GM23338 (cell line): ENCODE measurements around the gene TRUB2. TPM values are rescaled to one million over a fixed set of nuclear protein-coding genes. Genes with fewer than 3 reads are reported as not detected.

ENCODE experiments used
- ATAC-seq: fragments of 200-7000 bp; cut with Tn5 transposase; 3 replicates; pipeline ENCODE4 v1.9.1; 2020
- DNase-seq: peaks from one replicate; pipeline ENCODE4 v3.0.0-alpha.2; 2015; ENCODE audit warnings: low spot score
- H2AFZ ChIP-seq: fragments of 200-600 bp; sonication (generic); 2 replicates; pipeline ENCODE4 v1.8.0; 2016; ENCODE audit warnings: antibody characterized with exemption, mild to moderate bottlenecking, moderate library complexity
- H3F3A ChIP-seq: fragments of 200-600 bp; sonication (generic); replicated peaks from 2 replicates; pipeline ENCODE4 v1.8.0; 2017; ENCODE audit warnings: antibody characterized with exemption, mixed run types, low read depth
- H3K27ac ChIP-seq: fragments of 200-600 bp; sonication (generic); 2 replicates; pipeline ENCODE4 v1.6.1; 2016; ENCODE audit warnings: low read depth
- H3K27me3 ChIP-seq: fragments of 200-600 bp; sonication (generic); 2 replicates; pipeline ENCODE4 v1.8.0; 2016; ENCODE audit warnings: mild to moderate bottlenecking, mixed run types, moderate library complexity; ENCODE audit not compliant: insufficient read depth
- H3K36me3 ChIP-seq: fragments of 200-600 bp; sonication (generic); 2 replicates; pipeline ENCODE4 v1.8.0; 2016; ENCODE audit warnings: mild to moderate bottlenecking; ENCODE audit not compliant: insufficient read depth
- H3K4me1 ChIP-seq: fragments of 200-600 bp; sonication (generic); 2 replicates; pipeline ENCODE4 v1.8.0; 2016; ENCODE audit warnings: mild to moderate bottlenecking, moderate library complexity; ENCODE audit not compliant: insufficient read depth
- H3K4me2 ChIP-seq: fragments of 200-600 bp; sonication (generic); 2 replicates; pipeline ENCODE4 v1.7.1; 2017; ENCODE audit warnings: mixed run types
- H3K4me3 ChIP-seq: fragments of 200-600 bp; sonication (generic); 2 replicates; pipeline ENCODE4 v1.6.1; 2016; ENCODE audit warnings: mixed run types
- H3K79me2 ChIP-seq: fragments of 200-600 bp; sonication (generic); replicated peaks from 2 replicates; pipeline ENCODE4 v1.8.0; 2017; ENCODE audit warnings: mild to moderate bottlenecking; ENCODE audit not compliant: insufficient read depth
- H3K9me2 ChIP-seq: fragments of 200-600 bp; sonication (generic); 2 replicates; pipeline ENCODE4 v1.8.0; 2017; ENCODE audit not compliant: insufficient read depth
- H4K20me1 ChIP-seq: fragments of 200-600 bp; sonication (generic); replicated peaks from 2 replicates; pipeline ENCODE4 v1.8.0; 2017; ENCODE audit warnings: mild to moderate bottlenecking; ENCODE audit not compliant: insufficient read depth
- H3K27ac Mint-ChIP-seq: 2 replicates; pipeline ENCODE4 v1.8.0; 2020; ENCODE audit warnings: inconsistent platforms, mild to moderate bottlenecking, moderate library complexity, mixed read lengths
- H3K27me3 Mint-ChIP-seq: 3 replicates; pipeline ENCODE4 v1.8.0; 2022; ENCODE audit warnings: low read depth, mild to moderate bottlenecking, moderate library complexity, mixed read lengths, inconsistent platforms; ENCODE audit not compliant: insufficient read depth, poor library complexity
- H3K36me3 Mint-ChIP-seq: 3 replicates; pipeline ENCODE4 v1.8.0; 2021; ENCODE audit warnings: low read depth, mild to moderate bottlenecking, inconsistent platforms, moderate library complexity, mixed read lengths
- H3K4me1 Mint-ChIP-seq: 3 replicates; pipeline ENCODE4 v1.8.0; 2020; ENCODE audit warnings: mild to moderate bottlenecking, inconsistent platforms, mixed read lengths
- H3K4me3 Mint-ChIP-seq: 3 replicates; pipeline ENCODE4 v1.8.0; 2021; ENCODE audit warnings: moderate library complexity, mild to moderate bottlenecking, inconsistent platforms, mixed read lengths
- H3K9me3 Mint-ChIP-seq: 3 replicates; pipeline ENCODE4 v1.8.0; 2020; ENCODE audit warnings: moderate library complexity, mild to moderate bottlenecking, inconsistent platforms, mixed read lengths
- CREB1 ChIP-seq: fragments of 250-450 bp; sonication (Bioruptor Pico); IDR thresholded peaks from 2 replicates; pipeline ENCODE4 v1.5.0; 2020; ENCODE audit warnings: low read depth, mild to moderate bottlenecking, moderate library complexity
- EZH2phosphoT487 ChIP-seq: fragments of 200-600 bp; sonication (generic); IDR thresholded peaks from one replicate; pipeline ENCODE4 v1.8.1; 2018; ENCODE audit warnings: antibody characterized with exemption; ENCODE audit not compliant: unreplicated experiment
- JUNB ChIP-seq: IDR thresholded peaks from one replicate; pipeline ENCODE4 v1.6.1; 2016; ENCODE audit warnings: antibody characterized with exemption; ENCODE audit not compliant: unreplicated experiment
- REST ChIP-seq: IDR thresholded peaks from one replicate; pipeline ENCODE4 v1.6.1; 2018; ENCODE audit warnings: antibody characterized with exemption; ENCODE audit not compliant: unreplicated experiment
- ZNF114 ChIP-seq: fragments of 250-450 bp; sonication (Bioruptor Pico); IDR thresholded peaks from 2 replicates; pipeline ENCODE4 v1.5.0; 2020; ENCODE audit warnings: mild to moderate bottlenecking, moderate library complexity
- ZNF331 ChIP-seq: fragments of 250-450 bp; sonication (Bioruptor Pico); IDR thresholded peaks from 2 replicates; pipeline ENCODE4 v1.5.0; 2020; ENCODE audit warnings: low read depth, mild to moderate bottlenecking, moderate library complexity
- polyA plus RNA-seq: library from polyadenylated mRNA; unstranded; fragments of >200 nt; fragmentation: Nextera tagmentation; extraction: Ambion mirVana; gene quantifications from 2 replicates; pipeline ENCODE4 v1.2.1, GENCODE V29; 2016
- total RNA-seq: library from RNA; depleted of rRNA; stranded (reverse); fragments of >200 nt; shearing (Covaris generic); gene quantifications from 2 replicates; pipeline ENCODE4 v1.2.3, GENCODE V29; 2014
- TF ChIP-seq, protein P1 (sequence below): IDR thresholded peaks from 2 replicates; pipeline ENCODE4 v1.6.1; 2016; ENCODE audit warnings: antibody characterized with exemption

TRUB2 gene
- total and polyA plus RNA-seq, 2 experiments from 2014 or later: 15.4 to 31.4 TPM

- Histone ChIP-seq H3F3A (peaks cover 12% of the 10 kb centered on the region), H3K4me3 (no peak overlapping the region), H3K27me3 (peaks cover 59% of the 10 kb centered on the region), H3K36me3 (no peaks in the 10 kb centered on the region), H3K79me2 (peaks cover 20% of the 10 kb centered on the region), H4K20me1 (peaks cover 8% of the 10 kb centered on the region; the same call in 1 of the 2 replicates), H3K27ac (no peak overlapping the region), H2AFZ (no peak overlapping the region), H3K4me2 (no peak overlapping the region), H3K9me2 (no peaks in the 10 kb centered on the region), H3K4me1 (peaks cover 22% of the 10 kb centered on the region)
- peaks cover 3% of the 10 kb centered on the region; the same call in 2 of the 3 replicates for H3K9me3 Mint-ChIP-seq
- peaks cover 52% of the 10 kb centered on the region for H3K27me3 Mint-ChIP-seq
- TF ChIP-seq CREB1 (no peak), REST (no peak), EZH2phosphoT487 (no peak), JUNB (no peak)
- no peak overlapping the region for H3K4me3 Mint-ChIP-seq
- H3K4me1 Mint-ChIP-seq: peaks cover 32% of the 10 kb centered on the region
- no peak overlapping the region for H3K27ac Mint-ChIP-seq
- DNase-seq (no peak), ATAC-seq (no peak)
- H3K36me3 Mint-ChIP-seq: no peaks in the 10 kb centered on the region; the same call in 2 of the 3 replicates
Measured at GRCh38 chr9:128369024-128369706, 46.9 kb upstream of the TRUB2 start.

GRCh38 chr9:128365525-128365924, 43.3 kb upstream of the TRUB2 start:
- H2AFZ ChIP-seq: no peak overlapping the region; the same call in 1 of the 2 replicates
- peaks cover 5% of the 10 kb centered on the region; the same call in 1 of the 2 replicates for H4K20me1 ChIP-seq
- peaks cover 87% of the 10 kb centered on the region for H3K27me3 ChIP-seq
- Mint-ChIP-seq H3K27ac (peak overlapping the region; percentile 75; the same call in 1 of the 2 replicates), H3K36me3 (no peaks in the 10 kb centered on the region; the same call in 2 of the 3 replicates), H3K4me3 (peak overlapping the region; percentile 51), H3K27me3 (peaks cover 73% of the 10 kb centered on the region), H3K9me3 (peaks cover 6% of the 10 kb centered on the region; the same call in 2 of the 3 replicates), H3K4me1 (peaks cover 34% of the 10 kb centered on the region)
- peak; percentile 1 for ATAC-seq
- H3K79me2 ChIP-seq: no peaks in the 10 kb centered on the region
- H3K4me3 ChIP-seq: peak overlapping the region; percentile 50
- DNase-seq: no peak
- peaks cover 12% of the 10 kb centered on the region for H3F3A ChIP-seq
- peak overlapping the region; percentile 78; the same call in 1 of the 2 replicates for H3K27ac ChIP-seq
- H3K9me2 ChIP-seq: no peaks in the 10 kb centered on the region
- H3K4me2 ChIP-seq: peak overlapping the region; percentile 89
- H3K36me3 ChIP-seq: no peaks in the 10 kb centered on the region
- peaks cover 33% of the 10 kb centered on the region for H3K4me1 ChIP-seq
- TF ChIP-seq REST: no peak
- TF ChIP-seq ZNF114: no peak
- no peak for TF ChIP-seq ZNF331
- TF ChIP-seq, protein P1, sequence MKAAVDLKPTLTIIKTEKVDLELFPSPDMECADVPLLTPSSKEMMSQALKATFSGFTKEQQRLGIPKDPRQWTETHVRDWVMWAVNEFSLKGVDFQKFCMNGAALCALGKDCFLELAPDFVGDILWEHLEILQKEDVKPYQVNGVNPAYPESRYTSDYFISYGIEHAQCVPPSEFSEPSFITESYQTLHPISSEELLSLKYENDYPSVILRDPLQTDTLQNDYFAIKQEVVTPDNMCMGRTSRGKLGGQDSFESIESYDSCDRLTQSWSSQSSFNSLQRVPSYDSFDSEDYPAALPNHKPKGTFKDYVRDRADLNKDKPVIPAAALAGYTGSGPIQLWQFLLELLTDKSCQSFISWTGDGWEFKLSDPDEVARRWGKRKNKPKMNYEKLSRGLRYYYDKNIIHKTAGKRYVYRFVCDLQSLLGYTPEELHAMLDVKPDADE: no peak
